ENCODE measurements around the gene KAT2A.
"Not testable (repeated sequence)": the region's sequence is repeated elsewhere in the genome, so short reads cannot be mapped to it uniquely, and the experiment has no call there.

The KAT2A gene

DNA sequence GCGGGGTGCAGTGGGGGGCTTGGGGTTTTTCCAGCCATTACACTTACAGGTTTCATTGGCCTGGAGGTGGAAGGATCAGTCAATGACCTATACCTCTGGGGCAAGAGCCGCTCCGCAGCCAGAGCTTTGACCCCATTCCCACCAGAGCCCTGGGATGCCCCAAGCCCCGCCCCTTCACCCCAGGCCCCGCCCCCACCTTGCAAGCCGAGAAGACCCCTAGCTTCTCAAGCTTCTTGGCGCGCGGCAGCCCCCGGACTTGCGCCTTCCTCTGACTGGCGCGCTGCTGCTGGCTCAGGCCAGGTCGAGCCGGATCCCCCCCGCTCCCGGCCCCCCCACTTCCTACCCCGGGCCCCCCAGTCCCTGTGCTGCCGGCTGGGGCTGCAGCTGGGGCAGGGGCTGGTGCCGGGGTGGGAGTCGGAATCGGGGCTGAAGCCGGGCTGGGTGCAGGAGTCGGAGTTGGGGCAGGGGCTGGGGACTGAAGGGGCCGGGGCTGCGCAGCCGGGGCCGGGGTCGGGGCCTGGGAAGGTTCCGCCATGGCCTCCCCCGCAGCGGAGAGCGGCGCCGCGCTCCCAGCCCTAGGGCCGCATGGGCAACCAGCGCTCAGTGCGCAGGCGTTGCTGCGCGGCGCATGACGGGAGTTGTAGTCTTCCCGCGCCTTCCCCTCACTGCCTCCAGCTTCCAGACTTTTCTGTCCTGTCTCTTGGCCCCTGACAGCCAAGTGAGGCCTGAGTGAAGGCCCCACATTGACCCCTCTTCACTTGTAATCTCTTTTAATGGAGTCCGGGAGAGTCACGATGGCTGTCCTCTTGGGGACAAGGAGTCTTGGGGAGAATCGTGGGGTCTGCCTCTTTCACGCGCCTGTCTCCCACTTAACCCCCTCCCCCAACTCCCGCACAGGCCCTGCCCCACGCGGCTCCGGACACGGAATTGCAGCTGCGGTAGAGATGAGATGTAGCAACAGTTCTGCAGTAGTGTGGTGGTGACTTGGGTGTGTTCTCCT lies at the start of gene KAT2A:
Gene KAT2A, minus strand, starts transcription at position 598 of the 1,000 bp plus-strand sequence. Its CDS starts 63 bp downstream, at position 535.
- peak; percentile 77 for DNase-seq

- DNase-seq = no peak
Measured at GRCh38 chr17:42169351-42169750, 48.2 kb upstream of the KAT2A start.

GRCh38 chr17:42167807-42168206 lies 46.6 kb upstream of the KAT2A start:
- no peak for DNase-seq

GRCh38 chr17:42166196-42166763 lies 45.1 kb upstream of the KAT2A start:
- no peak for DNase-seq

- DNase-seq = no peak
Measured at GRCh38 chr17:42165751-42166150, 44.6 kb upstream of the KAT2A start.

GRCh38 chr17:42163696-42164407 lies 42.7 kb upstream of the KAT2A start:
- no peak for DNase-seq

- DNase-seq = no peak
Measured at GRCh38 chr17:42163113-42163512, 41.9 kb upstream of the KAT2A start.

DNA sequence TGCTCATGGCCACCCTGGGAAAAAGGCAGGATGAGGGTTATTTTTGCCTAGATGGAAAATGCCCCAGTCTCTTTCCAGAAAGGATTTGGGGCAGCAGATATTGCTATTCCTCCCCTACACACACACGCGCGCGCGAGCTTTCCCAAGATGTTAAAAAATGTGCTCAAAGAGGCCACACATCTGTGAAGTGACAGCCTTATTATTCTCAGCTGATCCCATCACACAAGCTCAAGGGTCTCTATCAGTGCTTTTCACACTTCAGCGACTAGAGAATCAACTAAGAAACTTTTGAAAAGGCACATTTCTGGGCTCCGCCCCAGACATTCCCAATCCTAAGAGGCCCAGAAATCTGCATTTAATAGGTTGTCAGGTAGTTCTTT lies 39.4 kb upstream of the KAT2A start:
- DNase-seq = no peak

DNA sequence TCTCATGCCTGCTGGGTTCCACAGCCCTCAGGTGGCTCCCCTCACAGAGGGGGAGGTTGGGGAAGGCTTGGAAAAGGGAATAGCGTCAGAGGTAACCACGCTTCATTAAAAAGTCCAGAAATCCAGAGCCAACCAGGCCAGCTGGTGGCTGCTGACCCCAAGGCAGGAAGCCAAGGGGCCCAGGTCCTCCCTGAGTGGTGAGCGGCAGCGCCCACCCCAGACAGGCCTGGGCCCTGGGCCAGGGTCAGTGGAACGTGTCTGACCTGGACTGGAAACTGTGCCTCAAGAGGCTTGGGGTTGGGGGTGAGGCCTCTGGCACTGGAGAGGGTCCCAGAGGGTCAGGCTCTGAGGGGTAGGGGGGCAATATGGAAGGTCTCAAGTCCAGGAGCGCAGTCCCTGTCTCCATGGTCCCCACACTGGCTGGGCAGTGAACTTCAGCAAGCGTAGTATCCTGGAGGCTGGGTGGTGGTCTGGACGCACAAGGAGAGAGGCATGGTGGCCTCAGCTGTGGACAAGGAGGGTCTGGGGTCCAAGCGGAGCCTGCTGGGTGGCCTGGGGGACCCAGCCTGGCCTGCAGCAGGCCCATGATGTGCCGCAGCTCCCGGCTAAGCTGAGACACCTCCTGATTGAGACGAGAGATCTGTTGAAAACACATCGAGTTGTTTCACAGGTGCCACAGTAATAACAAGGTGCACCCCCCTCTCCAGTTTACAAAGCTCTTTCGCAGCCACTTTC lies 38.8 kb upstream of the KAT2A start:
- no peak for DNase-seq

DNA sequence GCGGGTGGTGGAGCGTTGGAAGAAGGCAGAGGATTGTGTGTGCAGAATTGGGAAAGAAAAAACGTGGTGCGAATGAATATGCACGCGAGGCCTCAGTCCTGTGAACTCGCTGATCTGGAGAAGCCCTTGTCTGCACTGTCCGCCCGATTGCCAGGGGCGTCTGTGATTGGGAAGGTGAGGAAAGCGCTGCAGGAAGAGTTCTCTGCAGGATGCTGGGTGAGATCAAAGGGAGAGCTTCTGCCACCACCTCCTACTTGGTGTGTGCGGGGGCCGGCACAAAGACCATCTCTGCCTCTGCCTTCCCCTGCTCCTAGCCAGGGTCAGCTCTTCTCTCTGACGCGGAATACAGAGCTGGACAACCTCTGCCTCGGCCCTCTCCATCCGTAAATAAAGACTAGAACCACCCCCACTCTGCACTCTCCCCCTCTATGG lies 34.5 kb upstream of the KAT2A start:
- no peak for DNase-seq

- DNase-seq = no peak
Measured at GRCh38 chr17:42153919-42154742, 33.0 kb upstream of the KAT2A start.

- DNase-seq = no peak
Measured at GRCh38 chr17:42146911-42147607, 25.9 kb upstream of the KAT2A start.

DNA sequence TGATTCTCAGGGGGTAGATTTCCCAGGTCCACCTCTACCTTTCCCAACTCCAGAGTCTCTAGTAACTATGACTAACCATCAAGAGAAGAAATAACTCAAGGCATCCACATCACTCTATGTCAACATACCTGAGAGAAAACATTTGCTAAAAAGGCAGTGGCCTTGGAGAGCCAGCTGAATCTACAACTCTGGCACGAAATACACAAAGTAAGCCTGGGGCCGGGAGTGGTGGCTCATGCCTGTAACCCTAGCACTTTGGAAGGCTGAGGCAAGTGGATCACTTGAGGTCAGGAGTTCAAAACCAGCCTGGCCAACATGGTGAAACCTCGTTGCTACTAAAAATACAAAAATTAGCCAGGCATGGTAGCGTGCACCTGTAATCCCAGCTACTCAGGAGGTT lies 22.0 kb upstream of the KAT2A start:
- DNase-seq = not testable (repeated sequence)

- DNase-seq = peak; percentile 12
Measured at GRCh38 chr17:42142371-42142896, 21.3 kb upstream of the KAT2A start.

- no peak for DNase-seq
Measured at GRCh38 chr17:42141382-42141781, 20.2 kb upstream of the KAT2A start.

DNA sequence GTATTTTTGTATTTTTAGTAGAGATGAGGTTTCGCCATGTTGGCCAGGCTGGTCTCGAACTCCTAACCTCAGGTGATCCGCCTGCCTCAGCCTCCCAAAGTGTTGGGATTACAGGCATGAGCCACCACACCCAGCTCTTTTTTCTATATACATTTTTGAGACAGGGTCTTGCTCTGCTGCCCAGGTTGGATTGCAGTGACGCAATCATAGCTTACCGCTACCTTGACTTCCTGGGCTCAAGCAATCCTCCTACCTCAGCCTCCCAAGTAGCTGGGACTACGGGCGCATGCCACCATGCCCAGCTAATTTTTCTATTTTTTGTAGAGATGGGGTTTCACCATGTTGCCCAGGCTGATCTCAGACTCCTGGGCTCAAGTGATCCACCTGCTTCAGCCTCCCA lies 19.5 kb upstream of the KAT2A start:
- not testable (repeated sequence) for DNase-seq

GRCh38 chr17:42138749-42139492 lies 17.8 kb upstream of the KAT2A start:
- DNase-seq = peak; percentile 82

DNA sequence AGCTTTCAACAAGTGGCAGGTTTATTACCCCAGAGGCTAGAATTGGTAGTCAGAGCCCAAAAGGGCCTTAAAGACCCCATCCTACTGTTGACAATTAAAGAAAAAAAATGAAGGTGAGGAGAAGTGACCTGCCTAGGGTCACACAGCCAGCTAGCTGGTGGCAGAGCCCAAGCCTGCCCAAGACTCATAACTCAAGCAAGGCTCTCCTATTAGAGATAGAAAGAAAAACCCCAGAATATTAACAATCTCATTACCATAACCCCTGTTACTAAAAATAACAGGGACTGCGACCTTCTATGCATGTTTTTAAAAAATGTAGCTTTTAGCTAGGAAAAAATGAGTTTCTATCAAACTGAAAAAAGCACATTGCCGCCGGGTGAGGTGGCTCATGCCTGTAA lies 15.5 kb upstream of the KAT2A start:
- no peak for DNase-seq

GRCh38 chr17:42135664-42136653 lies 14.8 kb upstream of the KAT2A start:
- DNase-seq = no peak

Measured in NCI-H2171 treated with DMSO at 0.1 percent for 48 hours (cell line).